ENCODE measurements around the gene CBFA2T3.
"Not testable (repeated sequence)": the region's sequence is repeated elsewhere in the genome, so short reads cannot be mapped to it uniquely, and the experiment has no call there.

Gene CBFA2T3

GRCh38 chr16:89013111-89013510 lies 36.1 kb upstream of the CBFA2T3 start:
- in situ Hi-C loops (cut with MboI; ENCODE audit: low sequenced_read_pairs): no loop called here

GRCh38 chr16:89012622-89012995 lies 35.6 kb upstream of the CBFA2T3 start:
- in situ Hi-C loops (cut with MboI; ENCODE audit: low sequenced_read_pairs): no loop called here

- in situ Hi-C loops (cut with MboI; ENCODE audit: low sequenced_read_pairs): no loop called here
Observed at GRCh38 chr16:89011909-89012621, 35.1 kb upstream of the CBFA2T3 start.

- in situ Hi-C loops (cut with MboI; ENCODE audit: low sequenced_read_pairs): no loop called here
Observed at GRCh38 chr16:89010210-89010925, 33.4 kb upstream of the CBFA2T3 start.

- in situ Hi-C loops (cut with MboI; ENCODE audit: low sequenced_read_pairs): no loop called here
Observed at GRCh38 chr16:89009343-89010209, 32.6 kb upstream of the CBFA2T3 start.

GRCh38 chr16:89008796-89009195 lies 31.8 kb upstream of the CBFA2T3 start:
- in situ Hi-C loops (cut with MboI; ENCODE audit: low sequenced_read_pairs): not testable (repeated sequence)

- in situ Hi-C loops (cut with MboI; ENCODE audit: low sequenced_read_pairs): no loop called here
Observed at GRCh38 chr16:89007371-89008249, 30.6 kb upstream of the CBFA2T3 start.

GRCh38 chr16:89006036-89006752 lies 29.2 kb upstream of the CBFA2T3 start:
- in situ Hi-C loops (cut with MboI; ENCODE audit: low sequenced_read_pairs): no loop called here

GRCh38 chr16:89005201-89006035 lies 28.4 kb upstream of the CBFA2T3 start:
- in situ Hi-C loops (cut with MboI; ENCODE audit: low sequenced_read_pairs): no loop called here

- in situ Hi-C loops (cut with MboI; ENCODE audit: low sequenced_read_pairs): no loop called here
Observed at GRCh38 chr16:89004209-89004831, 27.3 kb upstream of the CBFA2T3 start.

GRCh38 chr16:89003831-89004208 lies 26.8 kb upstream of the CBFA2T3 start:
- in situ Hi-C loops (cut with MboI; ENCODE audit: low sequenced_read_pairs): no loop called here

GRCh38 chr16:89002851-89003830 lies 26.1 kb upstream of the CBFA2T3 start:
- in situ Hi-C loops (cut with MboI; ENCODE audit: low sequenced_read_pairs): no loop called here

- in situ Hi-C loops (cut with MboI; ENCODE audit: low sequenced_read_pairs): not testable (repeated sequence)
Observed at GRCh38 chr16:89002081-89002480, 25.1 kb upstream of the CBFA2T3 start.

GRCh38 chr16:89001117-89002027 lies 24.4 kb upstream of the CBFA2T3 start:
- in situ Hi-C loops (cut with MboI; ENCODE audit: low sequenced_read_pairs): no loop called here

- in situ Hi-C loops (cut with MboI; ENCODE audit: low sequenced_read_pairs): no loop called here
Observed at GRCh38 chr16:89000207-89000959, 23.4 kb upstream of the CBFA2T3 start.
